ENCODE results near the gene TRAF3IP3.

- no peak for TF ChIP-seq POLR2A (IDR thresholded peaks at IDR 0.05; ENCODE audit: low read length)
- no peak for TF ChIP-seq POLR2AphosphoS2 (conservative IDR thresholded peaks at IDR 0.05; ENCODE audit: low read length)
- no peak for TF ChIP-seq EP300 (IDR thresholded peaks at IDR 0.05)
- no peak for TF ChIP-seq ZC3H11A (IDR thresholded peaks at IDR 0.05)
- no peak for TF ChIP-seq CTCF (IDR thresholded peaks at IDR 0.05)
- no peak for TF ChIP-seq MAZ (IDR thresholded peaks at IDR 0.05; ENCODE audit: borderline replicate concordance, low read depth, low read length)
- no peak for TF ChIP-seq MAFK (IDR thresholded peaks at IDR 0.05; ENCODE audit: partially characterized antibody)
- no peak for TF ChIP-seq TP53 (CRISPR knock-in tag; IDR thresholded peaks at IDR 0.05)
- TF ChIP-seq HES2 (IDR thresholded peaks at IDR 0.05): no peak
- no peak for TF ChIP-seq CEBPB (IDR thresholded peaks at IDR 0.05)
These were observed 41.5 kb upstream of the TRAF3IP3 start for GRCh38 chr1:209714338-209714737.

Measured in A549 (cell line).